ENCODE results near the gene ATMIN.

DNA sequence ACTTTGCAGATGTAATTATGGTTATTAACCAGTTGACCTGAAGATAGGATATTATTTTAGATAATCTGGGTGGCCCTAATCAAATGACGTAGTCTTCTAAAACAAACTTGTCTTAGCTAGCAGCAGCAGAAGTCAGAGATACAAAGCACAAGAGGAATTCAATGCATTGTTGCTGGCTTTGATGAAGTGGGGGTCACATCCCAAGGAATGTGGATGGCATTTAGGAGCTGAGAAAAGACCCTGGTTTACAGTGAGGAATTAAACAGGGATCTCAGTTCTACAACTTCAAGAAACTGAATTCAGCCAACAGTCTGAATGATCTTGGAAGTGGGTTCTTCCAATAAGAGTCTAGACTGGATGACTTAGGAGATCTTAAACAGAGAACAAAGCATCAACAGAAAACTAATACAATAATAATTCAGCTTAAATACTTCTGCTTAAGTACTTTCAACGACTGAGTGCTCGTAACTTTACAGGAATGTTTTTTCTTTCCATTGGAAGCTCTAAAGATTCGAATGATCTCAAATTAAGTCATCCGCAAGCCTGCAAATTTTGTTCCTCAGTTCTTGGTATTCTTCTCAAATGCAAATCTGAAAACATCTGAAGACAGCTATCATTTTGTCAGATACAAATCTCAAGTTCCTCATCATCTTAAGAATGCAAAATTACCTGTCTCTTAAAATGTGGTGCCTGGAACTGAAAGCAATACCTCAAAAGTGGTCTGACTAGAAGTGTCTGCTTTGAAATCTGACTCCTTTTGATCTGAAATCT, 38.1 kb downstream of the ATMIN start:
- TF ChIP-seq, protein P1, sequence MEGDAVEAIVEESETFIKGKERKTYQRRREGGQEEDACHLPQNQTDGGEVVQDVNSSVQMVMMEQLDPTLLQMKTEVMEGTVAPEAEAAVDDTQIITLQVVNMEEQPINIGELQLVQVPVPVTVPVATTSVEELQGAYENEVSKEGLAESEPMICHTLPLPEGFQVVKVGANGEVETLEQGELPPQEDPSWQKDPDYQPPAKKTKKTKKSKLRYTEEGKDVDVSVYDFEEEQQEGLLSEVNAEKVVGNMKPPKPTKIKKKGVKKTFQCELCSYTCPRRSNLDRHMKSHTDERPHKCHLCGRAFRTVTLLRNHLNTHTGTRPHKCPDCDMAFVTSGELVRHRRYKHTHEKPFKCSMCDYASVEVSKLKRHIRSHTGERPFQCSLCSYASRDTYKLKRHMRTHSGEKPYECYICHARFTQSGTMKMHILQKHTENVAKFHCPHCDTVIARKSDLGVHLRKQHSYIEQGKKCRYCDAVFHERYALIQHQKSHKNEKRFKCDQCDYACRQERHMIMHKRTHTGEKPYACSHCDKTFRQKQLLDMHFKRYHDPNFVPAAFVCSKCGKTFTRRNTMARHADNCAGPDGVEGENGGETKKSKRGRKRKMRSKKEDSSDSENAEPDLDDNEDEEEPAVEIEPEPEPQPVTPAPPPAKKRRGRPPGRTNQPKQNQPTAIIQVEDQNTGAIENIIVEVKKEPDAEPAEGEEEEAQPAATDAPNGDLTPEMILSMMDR (IDR thresholded peaks at IDR 0.05), result no peak
- no peak for TF ChIP-seq ZFX (IDR thresholded peaks at IDR 0.05; ENCODE audit: borderline replicate concordance)
